Smooth muscle cell (in vitro differentiated cells): Measurements from ENCODE around the gene PPARD. TPM values are rescaled to one million over a fixed set of nuclear protein-coding genes. Genes with fewer than 3 reads are reported as not detected.

Source experiments
- DNase-seq: peaks from one replicate; lab custom pipeline; 2025; ENCODE audit not compliant: unreplicated experiment; lab: John Stamatoyannopoulos, UW
- H2AFZ ChIP-seq: fragments of 200-600 bp; sonication (generic); 2 replicates; pipeline ENCODE4 v1.6.0; 2016; ENCODE audit warnings: antibody characterized with exemption, low read depth, mild to moderate bottlenecking
- H3F3A ChIP-seq: fragments of 200-600 bp; sonication (generic); 2 replicates; pipeline ENCODE4 v1.6.0; 2017; ENCODE audit warnings: antibody characterized with exemption, low read depth
- H3K27ac ChIP-seq: fragments of 200-600 bp; sonication (generic); 2 replicates; pipeline ENCODE4 v1.5.1; 2016; ENCODE audit warnings: low read depth, mild to moderate bottlenecking
- H3K27me3 ChIP-seq: fragments of 200-600 bp; sonication (generic); 2 replicates; pipeline ENCODE4 v1.6.1; 2016; ENCODE audit warnings: low read depth, mild to moderate bottlenecking
- H3K36me3 ChIP-seq: fragments of 200-600 bp; sonication (generic); 2 replicates; pipeline ENCODE4 v1.5.1; 2016; ENCODE audit warnings: low read depth
- H3K4me1 ChIP-seq: fragments of 200-600 bp; sonication (generic); 2 replicates; pipeline ENCODE4 v1.5.1; 2016; ENCODE audit warnings: low read depth
- H3K4me2 ChIP-seq: fragments of 200-600 bp; sonication (generic); 2 replicates; pipeline ENCODE4 v1.6.0; 2016; ENCODE audit warnings: mild to moderate bottlenecking
- H3K4me3 ChIP-seq: fragments of 200-600 bp; sonication (generic); 2 replicates; pipeline ENCODE4 v1.5.1; 2016; ENCODE audit warnings: mild to moderate bottlenecking
- H3K79me2 ChIP-seq: fragments of 200-600 bp; sonication (generic); 2 replicates; pipeline ENCODE4 v1.6.0; 2016; ENCODE audit warnings: low read depth, mild to moderate bottlenecking
- H3K9ac ChIP-seq: fragments of 200-600 bp; sonication (generic); 2 replicates; pipeline ENCODE4 v1.6.0; 2016; ENCODE audit warnings: low read depth
- H3K9me3 ChIP-seq: fragments of 200-600 bp; sonication (generic); replicated peaks from 2 replicates; pipeline ENCODE4 v1.5.1; 2016; ENCODE audit warnings: low read depth
- H4K20me1 ChIP-seq: fragments of 200-600 bp; sonication (generic); 2 replicates; pipeline ENCODE4 v1.6.0; 2016; ENCODE audit warnings: low read depth
- WGBS: methylation state at CpG from one replicate; pipeline ENCODE4 v1.1.7; 2016; ENCODE audit warnings: low lambda C conversion rate; 5-methylcytosine and 5-hydroxymethylcytosine counted together
- polyA plus RNA-seq: library from polyadenylated mRNA; unstranded; fragments of >200 nt; fragmentation: Nextera tagmentation; extraction: Ambion mirVana; gene quantifications from 2 replicates; pipeline ENCODE4 v1.2.1, GENCODE V29; 2016
- total RNA-seq: library from RNA; depleted of rRNA; stranded (reverse); fragments of >200 nt; gene quantifications from 2 replicates; pipeline ENCODE4 v1.2.3, GENCODE V29; 2014
- TF ChIP-seq, protein P1 (sequence below): fragments of 200-600 bp; sonication (generic); IDR thresholded peaks from 2 replicates; pipeline ENCODE4 v1.5.1; 2017; ENCODE audit warnings: borderline replicate concordance, mild to moderate bottlenecking, antibody characterized with exemption; ENCODE audit not compliant: insufficient read depth, poor library complexity, severe bottlenecking

PPARD gene
- total and polyA plus RNA-seq, 2 experiments from 2014 or later, result 8.2 to 31.1 TPM

DNA sequence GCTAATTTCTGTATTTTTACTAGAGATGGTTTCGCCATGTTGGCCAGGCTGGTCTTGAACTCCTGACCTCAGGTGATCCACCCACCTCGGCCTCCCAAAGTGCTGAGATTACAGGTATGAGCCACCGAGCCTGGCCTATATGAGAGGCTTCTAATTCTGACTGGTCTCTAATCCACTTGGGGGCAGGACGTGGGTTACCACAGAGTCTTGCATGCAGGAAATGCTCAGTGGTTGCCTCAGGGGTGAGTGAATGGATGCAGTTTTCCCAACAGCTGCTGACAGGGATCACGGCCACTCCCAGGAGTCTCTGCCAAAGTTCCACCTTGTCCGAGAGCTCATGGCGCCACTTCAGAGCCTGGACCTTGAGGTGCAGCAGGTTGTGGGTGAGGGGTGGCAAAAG, 103.3 kb downstream of the PPARD start:
- H3K4me2 ChIP-seq, result no peak overlapping the region
- WGBS, result 81% methylated on average over 7 of the region's 7 CpGs
- no peak overlapping the region for H3K27ac ChIP-seq
- no peak overlapping the region for H2AFZ ChIP-seq
- no peaks in the 10 kb centered on the region for H3K36me3 ChIP-seq
- H3F3A ChIP-seq, result no peaks in the 10 kb centered on the region
- no peak overlapping the region for H3K9ac ChIP-seq
- H3K4me3 ChIP-seq, result no peak overlapping the region
- TF ChIP-seq, protein P1, sequence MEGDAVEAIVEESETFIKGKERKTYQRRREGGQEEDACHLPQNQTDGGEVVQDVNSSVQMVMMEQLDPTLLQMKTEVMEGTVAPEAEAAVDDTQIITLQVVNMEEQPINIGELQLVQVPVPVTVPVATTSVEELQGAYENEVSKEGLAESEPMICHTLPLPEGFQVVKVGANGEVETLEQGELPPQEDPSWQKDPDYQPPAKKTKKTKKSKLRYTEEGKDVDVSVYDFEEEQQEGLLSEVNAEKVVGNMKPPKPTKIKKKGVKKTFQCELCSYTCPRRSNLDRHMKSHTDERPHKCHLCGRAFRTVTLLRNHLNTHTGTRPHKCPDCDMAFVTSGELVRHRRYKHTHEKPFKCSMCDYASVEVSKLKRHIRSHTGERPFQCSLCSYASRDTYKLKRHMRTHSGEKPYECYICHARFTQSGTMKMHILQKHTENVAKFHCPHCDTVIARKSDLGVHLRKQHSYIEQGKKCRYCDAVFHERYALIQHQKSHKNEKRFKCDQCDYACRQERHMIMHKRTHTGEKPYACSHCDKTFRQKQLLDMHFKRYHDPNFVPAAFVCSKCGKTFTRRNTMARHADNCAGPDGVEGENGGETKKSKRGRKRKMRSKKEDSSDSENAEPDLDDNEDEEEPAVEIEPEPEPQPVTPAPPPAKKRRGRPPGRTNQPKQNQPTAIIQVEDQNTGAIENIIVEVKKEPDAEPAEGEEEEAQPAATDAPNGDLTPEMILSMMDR, result no peak
- H3K79me2 ChIP-seq, result no peaks in the 10 kb centered on the region
- H3K4me1 ChIP-seq, result no peaks in the 10 kb centered on the region
- no peaks in the 10 kb centered on the region for H3K9me3 ChIP-seq
- DNase-seq, result no peak
- no peaks in the 10 kb centered on the region for H3K27me3 ChIP-seq
- H4K20me1 ChIP-seq, result no peaks in the 10 kb centered on the region

GRCh38 chr6:35448191-35448590, 105.8 kb downstream of the PPARD start:
- no peak overlapping the region for H3K4me2 ChIP-seq
- DNase-seq, result no peak
- TF ChIP-seq, protein P1, result no peak
- no peak overlapping the region for H2AFZ ChIP-seq
- H3K9ac ChIP-seq, result no peak overlapping the region
- H3K27ac ChIP-seq, result no peak overlapping the region
- no peaks in the 10 kb centered on the region for H3F3A ChIP-seq
- H3K4me1 ChIP-seq, result peaks cover 9% of the 10 kb centered on the region
- H3K36me3 ChIP-seq, result no peaks in the 10 kb centered on the region
- H3K9me3 ChIP-seq, result no peaks in the 10 kb centered on the region
- H3K27me3 ChIP-seq, result no peaks in the 10 kb centered on the region
- WGBS, result 69% methylated on average over 7 of the region's 7 CpGs
- H4K20me1 ChIP-seq, result no peaks in the 10 kb centered on the region
- no peaks in the 10 kb centered on the region for H3K79me2 ChIP-seq
- no peak overlapping the region for H3K4me3 ChIP-seq

DNA sequence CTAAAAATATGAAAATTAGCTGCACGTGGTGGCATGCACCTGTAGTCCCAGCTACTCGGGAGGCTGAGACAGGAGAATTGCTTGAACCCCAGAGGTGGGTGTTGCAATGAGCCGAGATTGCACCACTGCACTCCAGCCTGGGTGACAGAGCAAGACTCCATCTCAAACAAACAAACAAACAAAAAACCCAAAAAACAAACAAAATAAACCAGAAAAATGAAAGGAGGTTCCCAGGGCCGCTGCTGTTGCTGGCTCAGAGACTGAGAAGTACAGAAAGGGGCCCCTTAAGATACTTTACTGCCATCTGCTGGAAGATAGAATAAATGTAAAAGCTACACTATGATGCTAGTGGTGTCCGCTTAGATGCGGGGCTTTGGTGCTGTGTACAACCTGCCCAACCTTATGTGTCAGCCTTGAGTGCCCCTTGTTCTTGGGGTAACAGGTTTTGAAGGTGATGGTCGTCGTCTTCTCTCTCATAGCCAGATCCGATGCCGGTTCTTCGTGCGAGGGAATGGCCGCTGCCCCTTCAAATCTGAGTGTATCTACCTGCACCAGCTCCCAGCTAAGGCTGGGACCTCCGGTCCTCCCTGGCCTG, 107.0 kb downstream of the PPARD start:
- Histone ChIP-seq H3K27me3 (no peaks in the 10 kb centered on the region), H3K4me3 (no peak overlapping the region), H2AFZ (no peak overlapping the region), H3K9me3 (no peaks in the 10 kb centered on the region), H3K4me1 (peaks cover 19% of the 10 kb centered on the region), H4K20me1 (no peaks in the 10 kb centered on the region), H3K4me2 (no peak overlapping the region), H3K27ac (no peak overlapping the region), H3K79me2 (no peaks in the 10 kb centered on the region), H3K9ac (no peak overlapping the region), H3F3A (no peaks in the 10 kb centered on the region), H3K36me3 (no peaks in the 10 kb centered on the region)
- TF ChIP-seq, protein P1, result peak; percentile 62
- DNase-seq, result no peak
- WGBS, result 34% methylated on average over 14 of the region's 14 CpGs
